ENCODE results near the gene ATOH8.

DNA sequence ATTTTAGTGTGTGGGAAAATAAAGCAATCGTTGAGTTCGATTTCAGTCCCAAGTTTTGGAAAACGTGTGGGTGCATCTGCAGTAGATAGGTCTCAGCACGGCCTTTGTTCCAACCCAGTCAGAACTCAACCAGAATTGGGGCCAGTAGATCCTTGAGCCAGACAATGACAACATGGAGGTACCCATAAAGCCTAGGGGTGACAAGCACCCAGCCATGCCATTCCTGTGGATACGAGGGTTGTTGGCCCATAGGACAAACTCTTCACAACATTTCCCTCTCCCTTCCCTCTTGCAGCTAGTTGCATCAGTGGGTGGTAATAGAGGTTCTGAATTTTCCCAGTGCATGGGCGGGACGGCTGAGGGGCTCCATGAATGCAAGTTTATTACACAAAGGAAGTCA is 74.9 kb downstream of the ATOH8 start:
- TF ChIP-seq YY1 (IDR thresholded peaks at IDR 0.05; ENCODE audit: insufficient read depth, insufficient read length) (no peak), ZNF274 (IDR thresholded peaks at IDR 0.05; ENCODE audit: low read depth, low read length) (no peak), SUZ12 (IDR thresholded peaks at IDR 0.05; ENCODE audit: extremely low read depth, insufficient read depth, insufficient read length) (no peak)

Measured in NT2/D1 (cell line).